Measurements from ENCODE around the gene PRADC1. TPM values are rescaled to one million over a fixed set of nuclear protein-coding genes. Genes with fewer than 3 reads are reported as not detected.

PRADC1 gene
- total RNA-seq, 1 experiment from 2014 or later = 8.6 TPM

DNA sequence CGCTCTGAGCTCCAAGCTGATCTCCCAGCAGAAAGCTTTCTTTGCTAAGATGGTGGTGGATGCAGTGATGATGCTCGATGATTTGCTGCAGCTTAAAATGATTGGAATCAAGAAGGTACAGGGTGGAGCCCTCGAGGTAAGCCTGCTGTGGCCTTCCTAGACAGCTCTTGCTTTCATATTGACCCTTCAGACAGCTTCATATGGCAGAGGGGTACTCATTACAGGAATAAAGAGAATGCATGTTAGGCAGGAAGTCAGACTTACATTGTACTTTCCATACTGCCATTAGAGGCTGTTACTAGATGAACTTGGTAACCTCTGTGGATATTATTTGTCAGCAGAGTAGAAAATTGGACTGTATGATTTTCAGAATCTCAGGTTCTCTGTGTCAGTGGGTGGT, 11.5 kb upstream of the PRADC1 start:
- H3K36me3 ChIP-seq (ENCODE audit: control insufficient read depth in 1 of 2, insufficient read depth in 2 of 2, low read length in 2 of 2) = peaks cover 83% of the 10 kb centered on the region in 2 experiments
- H3K4me2 ChIP-seq (ENCODE audit: low read length) = no peak overlapping the region
- no peak for TF ChIP-seq REST (IDR thresholded peaks at IDR 0.05; ENCODE audit: low read depth)
- no peak for TF ChIP-seq EGR1 (IDR thresholded peaks at IDR 0.05; ENCODE audit: low read depth)
- TF ChIP-seq, protein P1, sequence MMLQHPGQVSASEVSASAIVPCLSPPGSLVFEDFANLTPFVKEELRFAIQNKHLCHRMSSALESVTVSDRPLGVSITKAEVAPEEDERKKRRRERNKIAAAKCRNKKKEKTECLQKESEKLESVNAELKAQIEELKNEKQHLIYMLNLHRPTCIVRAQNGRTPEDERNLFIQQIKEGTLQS (IDR thresholded peaks at IDR 0.05) = no peak
- TF ChIP-seq RAD21 (IDR thresholded peaks at IDR 0.05; ENCODE audit: low read depth) = no peak
- TF ChIP-seq, protein P2, sequence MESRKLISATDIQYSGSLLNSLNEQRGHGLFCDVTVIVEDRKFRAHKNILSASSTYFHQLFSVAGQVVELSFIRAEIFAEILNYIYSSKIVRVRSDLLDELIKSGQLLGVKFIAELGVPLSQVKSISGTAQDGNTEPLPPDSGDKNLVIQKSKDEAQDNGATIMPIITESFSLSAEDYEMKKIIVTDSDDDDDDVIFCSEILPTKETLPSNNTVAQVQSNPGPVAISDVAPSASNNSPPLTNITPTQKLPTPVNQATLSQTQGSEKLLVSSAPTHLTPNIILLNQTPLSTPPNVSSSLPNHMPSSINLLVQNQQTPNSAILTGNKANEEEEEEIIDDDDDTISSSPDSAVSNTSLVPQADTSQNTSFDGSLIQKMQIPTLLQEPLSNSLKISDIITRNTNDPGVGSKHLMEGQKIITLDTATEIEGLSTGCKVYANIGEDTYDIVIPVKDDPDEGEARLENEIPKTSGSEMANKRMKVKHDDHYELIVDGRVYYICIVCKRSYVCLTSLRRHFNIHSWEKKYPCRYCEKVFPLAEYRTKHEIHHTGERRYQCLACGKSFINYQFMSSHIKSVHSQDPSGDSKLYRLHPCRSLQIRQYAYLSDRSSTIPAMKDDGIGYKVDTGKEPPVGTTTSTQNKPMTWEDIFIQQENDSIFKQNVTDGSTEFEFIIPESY (IDR thresholded peaks at IDR 0.05; ENCODE audit: extremely low read depth, insufficient replicate concordance, low read length) = no peak
- no peak for TF ChIP-seq ZNF274 (IDR thresholded peaks at IDR 0.05; ENCODE audit: low read depth, low read length)
- no peak for TF ChIP-seq POLR2AphosphoS5 (IDR thresholded peaks at IDR 0.05; ENCODE audit: low read depth, low read length)
- TF ChIP-seq ELF1 (IDR thresholded peaks at IDR 0.05; ENCODE audit: borderline replicate concordance, low read depth) = no peak
- TF ChIP-seq SP1 (IDR thresholded peaks at IDR 0.05; ENCODE audit: low read depth) = no peak
- TF ChIP-seq CBX3 (IDR thresholded peaks at IDR 0.05; ENCODE audit: low read depth) = no peak
- TF ChIP-seq SIN3A (IDR thresholded peaks at IDR 0.05; ENCODE audit: low read depth) = no peak
- TF ChIP-seq TCF7L2 (IDR thresholded peaks at IDR 0.05; ENCODE audit: borderline replicate concordance, extremely low read depth, insufficient read depth, insufficient read length) = no peak
- no peak for TF ChIP-seq SRF (IDR thresholded peaks at IDR 0.05; ENCODE audit: low read depth)
- TF ChIP-seq EZH2 (IDR thresholded peaks at IDR 0.05) = no peak
- no peak for TF ChIP-seq EZH2phosphoT487 (IDR thresholded peaks at IDR 0.05; ENCODE audit: borderline replicate concordance)
- TF ChIP-seq CTCF (IDR thresholded peaks at IDR 0.05 in 2 of 3, conservative IDR thresholded peaks at IDR 0.05 in 1 of 3; ENCODE audit: borderline replicate concordance in 1 of 3, insufficient read depth in 1 of 3, low read depth in 2 of 3, low read length in 2 of 3) = no peak
- TF ChIP-seq JUND (IDR thresholded peaks at IDR 0.05) = no peak
- no peak for TF ChIP-seq ZFX (IDR thresholded peaks at IDR 0.05)
- TF ChIP-seq FOSL1 (IDR thresholded peaks at IDR 0.05; ENCODE audit: low read depth) = no peak
- TF ChIP-seq POLR2A (IDR thresholded peaks at IDR 0.05; ENCODE audit: borderline replicate concordance, extremely low read depth, insufficient read depth, insufficient read length) = no peak
- H4K20me1 ChIP-seq (ENCODE audit: insufficient read depth) = peaks cover 35% of the 10 kb centered on the region; the same call in 1 of the 2 replicates
- intact Hi-C loops (cut with micrococcal nuclease) = no loop called here
- CTCF ChIA-PET = interaction anchor here (0.6 to 1.6 kb wide), 2 partner anchors 32 to 62 kb away, joined by 3 to 5 read pairs; no protein-coding TSS in a partner anchor
- RAD21 ChIA-PET (ENCODE audit: low non-redundant PET in 1 of 2, low total read pairs in 2 of 2, uncharacterized antibody in 2 of 2, unreplicated experiment in 2 of 2) = no interaction called here
- ATAC-seq = no peak
- H3K79me2 ChIP-seq (ENCODE audit: insufficient read depth, low read length) = peaks cover 96% of the 10 kb centered on the region
- no peak for DNase-seq (ENCODE audit: low read depth, low spot score)
- BruUV-seq (replicated peaks) = no TSS peak
- no peaks in the 10 kb centered on the region for H3K9me3 ChIP-seq (ENCODE audit: control insufficient read depth in 1 of 2, insufficient read depth in 1 of 2, low read depth in 1 of 2, low read length in 2 of 2)
- no peak overlapping the region for H3K9ac ChIP-seq (ENCODE audit: low read length)
- no peaks in the 10 kb centered on the region for H3K4me1 ChIP-seq (ENCODE audit: control insufficient read depth in 1 of 2, insufficient read depth in 2 of 2, low read length in 2 of 2)
- no peaks in the 10 kb centered on the region for H3K27me3 ChIP-seq (ENCODE audit: insufficient read depth, low read length)
- POLR2A ChIA-PET = interaction anchor here (0.9 to 1.8 kb wide), 3 partner anchors 9 to 13 kb away, joined by 3 to 6 read pairs (median 3); partner anchors contain the start of gene CCT7
- H3K9me2 ChIP-seq (ENCODE audit: insufficient read depth) = no peaks in the 10 kb centered on the region
- no peak overlapping the region for H3K27ac ChIP-seq (ENCODE audit: low read depth, low read length)
- no peak overlapping the region for H3K4me3 ChIP-seq (replicated peaks in 1 of 2; ENCODE audit: low read depth in 1 of 2, low read length in 2 of 2)
- no peak overlapping the region for H2AFZ ChIP-seq (ENCODE audit: low read depth, low read length, poor library complexity, severe bottlenecking)

All from HCT116 (cell line).